ENCODE measurements around the gene CLIC4.
"Not testable (repeated sequence)": the region's sequence is repeated elsewhere in the genome, so short reads cannot be mapped to it uniquely, and the experiment has no call there.

The CLIC4 gene

DNA sequence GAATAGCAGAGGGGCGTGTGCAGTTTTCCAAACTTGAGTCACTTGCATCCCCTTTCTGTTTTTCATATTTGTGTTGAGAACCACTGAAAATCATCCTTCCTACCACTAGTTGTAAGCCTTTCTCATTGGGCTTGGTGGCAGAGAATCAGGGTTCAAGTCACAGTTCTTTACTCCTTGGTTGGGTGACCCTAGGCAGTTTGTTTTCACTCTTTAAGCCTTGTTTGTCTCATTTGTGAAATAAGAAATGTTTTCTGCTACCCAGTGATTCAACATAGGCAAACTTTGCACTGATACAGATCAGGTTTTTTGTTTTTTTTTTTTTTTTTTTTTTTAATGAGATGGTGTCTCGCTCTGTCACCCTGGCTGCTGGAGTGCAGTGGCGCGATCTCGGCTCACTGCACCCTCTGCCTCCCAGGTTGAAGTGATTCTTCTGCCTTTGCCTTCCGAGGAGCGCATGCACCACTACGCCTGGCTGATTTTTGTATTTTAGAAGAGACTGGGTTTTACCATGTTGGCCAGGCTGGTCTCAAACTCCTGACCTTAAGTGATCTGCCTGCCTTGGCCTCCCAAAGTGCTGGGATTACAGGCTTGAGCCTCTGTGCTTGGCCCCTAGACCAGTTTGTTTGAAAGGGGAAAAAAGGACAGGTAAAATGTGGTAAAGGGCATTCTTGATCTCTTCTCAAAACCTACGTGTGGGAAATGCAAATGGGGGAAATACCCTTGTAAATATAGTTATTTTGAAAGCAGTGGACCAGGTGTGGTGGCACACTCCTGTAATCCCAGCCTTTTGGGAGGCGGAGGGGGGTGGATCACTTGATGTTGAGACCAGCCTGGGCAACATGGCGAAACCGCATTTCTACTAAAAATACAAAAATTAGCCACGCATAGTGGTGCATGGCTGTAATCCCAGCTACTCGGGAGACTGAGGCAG lies 3.2 kb downstream of the CLIC4 start:
- DNase-seq: no peak

DNA sequence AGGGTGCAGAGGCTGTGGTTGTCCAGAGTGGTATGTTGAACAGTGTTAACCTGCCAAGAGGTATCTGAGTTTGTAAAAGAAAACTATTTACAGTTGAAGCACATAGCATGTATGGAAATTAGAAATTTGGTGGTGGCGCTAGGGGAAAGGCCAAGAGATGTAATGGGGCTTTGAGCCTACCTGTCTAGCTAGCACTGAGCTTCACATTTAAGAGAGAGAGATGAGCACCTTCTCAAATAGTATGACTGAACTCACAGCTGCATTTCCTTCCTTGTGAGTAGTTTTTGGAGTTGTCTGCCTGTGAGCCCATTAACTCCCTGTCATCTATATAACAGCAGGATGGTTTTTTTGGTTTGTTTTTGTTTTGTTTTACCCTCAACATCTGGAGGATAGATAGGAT lies 4.0 kb downstream of the CLIC4 start:
- no peak for DNase-seq

DNA sequence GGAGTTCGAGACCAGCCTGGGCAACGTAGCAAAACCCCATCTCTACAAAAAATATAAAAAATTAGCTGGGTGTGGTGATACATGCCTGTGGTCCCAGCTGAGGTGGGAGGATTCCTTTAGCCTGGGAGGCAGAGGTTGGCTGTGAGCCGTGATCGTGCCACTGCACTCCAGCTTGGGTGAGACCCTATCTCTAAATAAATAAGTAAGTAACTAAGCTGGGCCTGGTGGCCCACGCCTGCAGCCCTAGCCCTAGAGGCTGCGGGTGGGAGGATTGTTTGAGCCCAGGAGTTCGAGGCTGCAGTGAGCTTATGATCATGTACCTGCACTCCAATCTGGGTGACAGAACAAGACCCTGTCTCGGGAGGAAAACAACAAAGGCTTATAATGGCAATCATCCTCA lies 4.6 kb downstream of the CLIC4 start:
- no peak for DNase-seq

DNA sequence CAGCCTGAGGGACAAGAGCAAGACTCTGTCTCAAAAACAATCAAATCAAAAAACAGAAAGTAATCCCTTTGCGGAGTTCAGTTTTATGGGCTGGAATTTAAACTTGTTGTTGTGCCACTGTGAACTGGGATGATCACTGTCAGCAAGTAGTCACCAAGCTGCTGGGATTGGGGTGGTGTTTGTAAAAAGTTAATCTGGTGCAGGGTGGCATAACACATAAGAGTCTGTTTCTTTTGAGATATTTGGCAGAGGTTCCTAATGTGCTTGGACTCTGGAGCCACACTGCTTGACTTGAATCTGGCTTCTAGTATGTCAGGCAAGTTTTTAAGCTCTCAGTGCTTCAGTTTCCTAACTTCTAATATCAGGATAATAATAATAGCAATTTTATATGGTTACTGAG lies 6.6 kb downstream of the CLIC4 start:
- no peak for DNase-seq

DNA sequence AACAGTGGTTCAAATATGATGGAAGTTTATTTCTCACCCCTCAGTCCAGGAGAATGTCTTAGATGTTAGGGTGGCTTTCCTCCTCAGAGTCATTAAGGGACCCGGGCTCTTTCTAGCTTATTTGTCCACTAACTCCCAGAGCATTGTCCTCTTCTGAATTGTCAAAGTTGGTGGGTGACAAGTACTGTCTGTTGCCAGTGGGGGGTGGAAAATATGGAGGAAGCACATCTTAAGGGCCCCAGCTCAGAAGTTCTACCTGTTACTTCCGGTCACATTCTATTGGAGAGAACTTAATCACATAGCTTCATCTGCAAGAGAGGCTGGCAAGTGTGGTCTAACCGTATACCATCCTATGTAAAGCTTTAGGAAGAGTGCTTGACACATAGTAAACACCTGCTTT lies 7.1 kb downstream of the CLIC4 start:
- DNase-seq: no peak

DNA sequence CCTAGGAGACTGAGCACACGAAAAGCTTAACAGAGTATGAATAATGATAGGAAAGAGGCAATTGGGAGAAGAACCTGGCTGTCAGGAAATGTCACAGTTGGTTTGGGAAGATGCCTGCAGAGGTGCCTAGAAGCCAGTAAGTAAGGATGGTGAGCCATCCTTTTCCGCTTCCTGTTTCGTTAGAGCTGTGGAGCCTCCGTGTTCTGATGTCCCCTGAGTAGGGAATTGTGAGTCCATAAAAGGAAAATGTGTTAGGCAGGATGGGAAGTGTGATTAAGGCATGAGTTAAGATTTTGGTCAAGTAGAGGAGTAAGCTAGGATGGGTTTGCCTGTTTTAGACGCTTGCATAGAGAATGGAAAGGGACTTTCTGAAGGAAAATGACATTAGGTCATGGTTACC lies 9.0 kb downstream of the CLIC4 start:
- DNase-seq: no peak

DNA sequence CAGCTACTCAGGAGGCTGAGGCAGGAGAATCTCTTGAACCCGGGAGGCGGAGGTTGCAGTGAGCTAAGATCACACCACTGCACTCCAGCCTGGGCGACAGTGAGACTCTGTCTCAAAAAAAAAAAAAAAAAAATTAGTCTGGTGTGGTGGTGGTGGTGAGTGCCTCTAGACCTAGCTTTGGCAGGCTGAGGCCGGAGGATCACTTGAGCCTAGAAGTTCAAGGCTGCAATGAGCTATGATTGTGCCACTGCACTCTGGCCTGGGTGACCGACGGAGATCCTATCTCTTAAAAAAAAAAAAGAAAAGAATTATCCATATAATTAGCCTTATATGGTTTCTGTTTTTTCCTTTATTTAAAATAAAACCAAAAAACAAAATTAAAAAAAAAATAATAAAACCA lies 10.1 kb downstream of the CLIC4 start:
- not testable (repeated sequence) for DNase-seq

DNA sequence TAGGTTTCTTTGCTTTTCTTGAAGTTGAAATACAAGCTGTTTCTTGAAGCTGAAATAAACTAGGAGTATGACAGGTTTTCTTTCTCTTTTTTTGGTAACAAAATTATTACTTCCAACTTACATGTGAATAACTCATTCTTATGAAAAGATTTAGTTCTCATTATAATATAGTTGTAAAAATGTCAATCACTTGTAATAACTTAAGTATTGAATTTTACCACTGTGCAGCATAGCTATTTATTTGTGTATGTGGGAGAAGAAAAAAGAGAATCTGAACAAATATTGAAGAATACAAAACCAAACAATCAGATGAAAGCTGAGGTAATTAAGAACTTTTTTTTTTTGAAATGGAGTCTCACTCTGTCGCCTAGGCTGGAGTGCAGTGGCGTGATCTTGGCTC lies 11.1 kb downstream of the CLIC4 start:
- DNase-seq: no peak

DNA sequence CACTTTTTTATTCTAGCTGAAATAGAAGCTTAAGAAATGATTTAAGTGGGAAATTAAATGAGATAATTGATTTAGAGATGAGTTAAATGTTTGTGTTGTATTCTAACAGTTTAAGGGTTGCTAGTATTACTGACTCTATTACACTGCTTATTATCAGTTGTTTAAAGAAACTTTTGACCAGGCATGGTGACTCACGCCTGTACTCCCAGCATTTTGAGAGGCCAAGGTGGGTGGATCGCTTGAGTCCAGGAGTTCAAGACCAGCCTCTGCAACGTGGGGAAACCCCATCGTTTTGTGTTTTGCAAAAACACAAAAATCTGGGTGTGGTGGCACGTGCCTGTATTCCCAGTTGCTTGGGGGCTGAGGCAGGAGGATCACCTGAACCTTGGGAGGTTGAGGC lies 14.2 kb downstream of the CLIC4 start:
- DNase-seq: no peak

DNA sequence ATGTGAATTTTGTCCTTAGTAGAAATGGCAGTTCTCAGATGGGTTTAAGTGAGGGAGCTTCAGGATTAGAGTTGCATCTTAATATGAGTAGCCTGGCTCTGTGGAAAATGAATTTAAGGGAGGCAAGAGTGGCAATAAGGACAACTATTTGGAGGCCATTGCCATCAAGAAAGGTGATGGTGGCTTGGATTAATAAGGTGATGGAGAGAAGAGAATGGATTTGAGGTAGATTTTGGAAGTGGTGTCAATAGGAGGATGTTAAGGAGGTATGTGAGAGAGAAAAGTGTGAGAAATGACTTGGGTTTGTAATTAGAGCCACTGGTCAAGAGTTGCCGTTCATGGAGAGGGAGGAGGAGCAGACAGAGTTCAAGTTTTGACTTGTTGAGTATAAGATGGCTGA lies 16.3 kb downstream of the CLIC4 start:
- DNase-seq: no peak

DNA sequence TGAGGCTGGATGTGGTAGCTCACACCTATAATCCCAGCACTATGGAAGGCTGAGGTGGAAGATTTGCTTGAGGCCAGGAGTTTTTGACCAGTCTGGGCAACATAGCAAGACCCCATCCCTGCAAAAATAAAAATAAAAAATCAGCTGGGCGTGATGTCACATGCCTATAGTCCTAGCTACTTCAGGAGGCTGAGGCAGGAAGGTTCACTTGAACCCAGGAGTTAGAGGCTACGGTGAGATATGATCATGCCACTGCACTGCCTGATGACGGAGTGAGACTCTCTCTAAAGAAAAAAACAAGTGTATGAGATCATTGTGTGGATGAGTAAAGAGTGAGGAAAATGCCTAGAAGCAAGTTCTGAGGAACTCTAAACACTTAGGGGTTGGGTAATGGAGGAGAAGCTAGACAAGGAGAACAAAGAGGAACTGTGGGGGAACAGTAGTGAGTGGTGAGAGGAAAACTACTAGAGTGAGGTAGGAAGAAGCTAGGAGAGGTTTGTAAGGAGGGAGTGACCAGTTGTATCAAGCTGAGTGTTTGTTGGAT lies 17.0 kb downstream of the CLIC4 start:
- DNase-seq: no peak

DNA sequence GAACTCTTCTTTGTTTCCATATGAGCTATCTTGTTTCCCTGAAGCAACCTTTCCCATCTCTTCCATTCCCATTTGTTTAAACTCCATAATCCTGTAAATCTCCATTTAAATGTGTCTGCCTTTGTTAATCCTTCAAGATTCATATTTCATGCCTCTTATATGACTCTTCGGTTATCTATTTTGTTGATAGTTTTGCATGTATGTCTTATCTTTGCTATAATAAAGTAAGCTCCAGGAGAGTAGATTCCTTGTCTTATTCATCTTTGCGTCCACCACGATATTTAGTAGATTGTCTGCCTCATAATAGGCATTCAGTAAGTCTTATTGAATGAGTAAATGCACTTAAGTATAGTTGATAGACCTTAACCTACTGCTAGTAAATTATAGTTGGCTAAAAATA lies 18.4 kb downstream of the CLIC4 start:
- DNase-seq: no peak

DNA sequence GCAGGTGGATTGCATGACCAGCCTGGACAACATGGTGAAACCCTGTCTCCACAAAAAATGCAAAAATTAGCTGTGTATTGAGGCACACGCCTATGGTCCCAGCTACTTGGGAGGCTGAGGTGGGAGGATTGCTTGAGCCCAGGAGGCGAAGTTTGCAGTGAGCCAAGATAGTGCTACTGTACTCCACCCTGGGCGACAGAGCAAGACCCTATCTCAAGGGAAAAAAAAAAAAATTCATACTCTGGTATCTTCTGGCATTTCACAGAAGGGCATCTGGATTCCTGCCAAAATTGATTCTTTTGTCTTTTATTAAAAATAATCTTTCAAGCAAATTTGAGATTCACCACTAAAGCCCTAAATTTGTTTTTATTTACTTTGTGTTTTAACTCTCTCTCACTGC lies 19.2 kb downstream of the CLIC4 start:
- DNase-seq: no peak

DNA sequence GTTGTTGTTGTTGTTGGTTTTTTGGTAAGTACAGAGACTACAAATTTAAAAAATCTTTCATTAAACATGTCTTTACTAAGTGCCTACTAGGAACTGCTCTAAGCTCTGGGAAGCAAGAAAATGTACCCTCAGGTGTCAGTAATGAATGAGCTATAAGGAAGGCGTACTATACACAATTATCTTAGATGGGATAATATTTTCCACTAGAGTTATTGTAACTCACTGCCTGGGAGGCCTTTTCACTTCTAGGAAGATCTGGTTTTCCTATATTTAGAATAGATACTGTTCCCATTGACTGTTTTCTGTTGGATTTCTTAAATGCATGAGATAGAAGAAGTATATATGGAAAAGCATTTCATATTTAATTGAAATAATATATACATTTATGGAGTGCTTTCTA lies 19.6 kb downstream of the CLIC4 start:
- DNase-seq: no peak

DNA sequence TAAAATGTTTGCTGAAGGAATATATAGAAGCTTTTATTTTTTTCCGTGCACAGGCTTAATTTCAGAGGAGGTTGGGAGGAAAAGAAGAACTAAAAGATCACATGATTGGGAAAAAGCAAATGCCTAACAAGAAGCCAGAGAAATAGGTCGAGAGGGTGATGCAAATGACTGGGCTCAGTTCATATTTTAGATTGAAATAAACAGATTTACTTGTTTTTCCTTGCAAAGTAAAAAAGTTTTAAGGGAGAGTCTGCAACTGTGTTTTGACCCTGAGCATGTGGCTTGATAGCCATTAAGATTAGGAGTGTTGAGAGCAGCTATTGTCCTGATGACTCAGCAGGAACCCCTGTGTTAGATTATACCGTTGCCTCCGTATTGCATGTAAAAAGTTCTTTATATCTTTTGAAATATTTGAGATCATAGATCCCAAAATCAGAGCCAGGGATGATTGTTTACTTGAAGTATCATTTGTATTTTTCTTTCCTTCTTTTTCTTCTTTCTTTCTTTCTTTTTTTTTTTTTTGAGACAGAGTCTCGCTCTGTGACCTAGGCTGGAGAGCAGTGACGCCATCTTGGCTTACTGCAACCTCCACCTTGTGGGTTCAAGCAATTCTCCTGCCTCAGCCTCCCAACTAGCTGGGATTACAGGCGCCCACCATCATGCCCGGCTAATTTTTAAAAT lies 20.2 kb downstream of the CLIC4 start:
- DNase-seq: no peak

DNA sequence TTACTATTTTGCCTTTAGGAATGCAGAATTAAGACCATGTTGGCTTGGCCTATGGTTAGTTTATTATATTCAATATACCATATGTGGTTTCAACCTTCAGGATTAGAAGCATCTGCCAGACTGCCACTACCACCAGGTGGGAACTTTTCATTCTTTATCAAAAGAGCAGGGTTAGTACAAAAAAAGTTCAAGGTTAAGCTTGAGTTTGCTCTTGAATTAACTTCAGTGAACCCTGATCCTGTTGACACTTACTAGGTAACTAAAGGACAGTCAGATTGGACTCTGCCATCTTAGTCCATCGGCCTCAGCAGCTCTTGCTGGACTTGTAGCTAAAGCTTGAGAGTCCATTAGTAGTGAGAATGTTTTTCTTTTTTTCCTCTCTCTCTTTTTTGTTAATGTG lies 22.1 kb downstream of the CLIC4 start:
- no peak for DNase-seq

DNA sequence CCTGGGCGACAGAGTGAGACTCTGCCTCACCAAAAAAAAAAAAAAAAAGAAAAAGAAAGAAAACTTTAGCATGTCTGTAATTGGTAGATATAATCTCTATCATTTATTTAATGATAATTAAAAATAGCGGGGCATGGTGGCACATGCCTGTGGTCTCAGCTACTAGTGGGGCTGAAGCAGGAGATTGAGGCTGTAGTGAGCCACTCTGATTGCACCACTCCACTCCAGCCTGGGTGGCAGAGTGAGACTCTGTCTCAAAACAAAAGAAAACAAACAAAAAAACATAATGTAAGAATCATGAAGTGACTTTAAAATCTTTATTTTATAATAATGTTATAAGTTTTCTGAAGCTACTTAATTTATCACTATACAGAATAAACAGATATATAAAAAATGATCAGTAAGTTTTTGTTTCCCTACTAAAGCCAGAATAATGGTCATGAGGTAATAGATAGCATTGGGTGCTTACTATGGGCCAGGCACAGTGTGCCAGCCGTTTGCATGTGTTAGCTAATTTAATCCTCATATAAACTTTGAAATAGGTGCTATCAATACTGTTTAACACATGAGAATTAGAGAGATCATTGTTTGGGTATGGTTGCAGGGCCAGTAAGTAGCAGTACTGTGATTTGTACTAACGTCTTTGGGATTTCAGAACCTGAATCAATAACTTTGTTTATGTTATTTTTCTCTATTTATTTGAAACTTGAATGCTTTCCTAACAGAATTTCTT lies 23.8 kb downstream of the CLIC4 start:
- no peak for DNase-seq

DNA sequence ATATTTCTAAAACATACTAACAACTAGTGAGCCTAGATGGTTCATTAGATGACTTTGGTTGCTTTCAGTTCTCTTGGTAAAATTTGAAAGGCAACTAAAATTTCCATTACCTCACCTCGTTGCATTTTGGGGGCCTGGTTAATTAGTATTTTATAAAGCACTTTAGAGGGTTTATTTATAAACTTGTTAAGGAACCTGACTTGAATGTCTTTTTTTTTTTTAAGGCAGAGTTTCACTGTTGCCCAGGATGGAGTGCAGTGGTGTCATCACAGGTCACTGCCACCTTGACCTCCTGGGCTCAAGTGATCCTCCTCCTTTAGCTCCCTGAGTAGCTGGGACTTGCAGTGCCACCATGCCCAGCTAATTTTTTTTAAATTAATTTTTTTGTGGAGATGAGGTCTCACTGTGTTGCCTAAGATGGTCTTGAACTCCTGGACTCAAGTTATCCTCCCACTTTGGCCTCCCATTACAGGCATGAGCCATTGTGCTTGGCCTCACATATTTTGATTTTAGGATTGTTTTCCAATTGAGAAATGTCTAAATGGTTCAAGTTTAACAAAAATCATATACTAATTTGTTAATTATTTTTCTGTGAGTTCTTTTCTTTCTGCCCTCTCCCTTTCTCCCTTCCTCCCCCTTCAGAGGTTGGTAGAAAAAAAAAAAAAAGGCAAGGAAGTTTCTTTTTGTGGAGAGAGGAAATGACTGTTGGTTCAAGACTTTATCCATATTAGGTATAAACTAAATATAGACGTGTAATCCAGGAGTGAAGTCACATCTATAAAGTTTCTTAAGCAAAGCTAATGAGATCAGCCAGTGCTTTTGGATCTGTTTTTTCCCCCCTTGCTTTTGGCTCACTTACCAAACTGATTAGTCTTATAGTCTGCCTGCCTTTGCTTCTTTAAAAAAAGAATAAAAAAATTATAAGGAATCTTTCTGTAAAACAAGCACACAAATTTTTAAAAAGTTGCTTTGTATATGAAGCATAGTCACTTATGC lies 24.7 kb downstream of the CLIC4 start:
- no peak for DNase-seq

DNA sequence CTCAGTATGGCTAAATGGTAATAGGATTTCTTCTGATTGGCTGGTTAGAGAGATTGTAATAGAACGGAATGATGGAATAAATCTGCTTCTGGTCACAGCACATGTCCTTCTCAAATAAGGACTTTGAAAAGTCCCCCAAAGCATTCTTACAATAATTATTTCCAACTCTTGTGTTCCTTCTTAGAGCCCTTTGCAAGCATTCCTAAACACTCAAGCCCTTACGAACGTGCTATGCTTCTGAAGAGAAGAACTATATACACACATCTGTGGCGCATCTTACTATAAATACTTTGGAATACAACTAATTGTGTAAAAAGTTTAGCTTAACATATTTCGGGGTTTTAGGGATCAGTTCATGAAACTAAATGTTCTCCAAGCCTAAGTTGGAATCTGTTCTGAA lies 25.6 kb downstream of the CLIC4 start:
- DNase-seq: no peak

DNA sequence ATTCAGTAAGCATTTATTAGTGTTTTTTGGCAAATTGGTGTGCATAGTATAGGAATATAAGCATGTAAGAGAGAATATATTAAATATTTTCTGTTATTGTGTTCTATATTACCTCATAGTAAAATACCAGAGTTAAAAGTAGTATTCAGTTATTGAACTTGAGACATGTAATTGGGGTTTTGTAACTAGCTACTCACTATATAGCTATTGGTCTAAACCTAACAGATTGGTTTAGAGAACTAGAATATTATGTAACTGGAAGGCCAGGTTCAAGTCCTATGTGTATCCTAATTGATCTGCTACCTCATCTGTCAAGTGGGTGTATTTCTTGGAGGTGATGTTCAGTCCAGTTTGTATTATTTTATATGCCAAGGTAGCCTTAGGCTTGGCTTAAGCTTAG lies 26.3 kb downstream of the CLIC4 start:
- no peak for DNase-seq

DNA sequence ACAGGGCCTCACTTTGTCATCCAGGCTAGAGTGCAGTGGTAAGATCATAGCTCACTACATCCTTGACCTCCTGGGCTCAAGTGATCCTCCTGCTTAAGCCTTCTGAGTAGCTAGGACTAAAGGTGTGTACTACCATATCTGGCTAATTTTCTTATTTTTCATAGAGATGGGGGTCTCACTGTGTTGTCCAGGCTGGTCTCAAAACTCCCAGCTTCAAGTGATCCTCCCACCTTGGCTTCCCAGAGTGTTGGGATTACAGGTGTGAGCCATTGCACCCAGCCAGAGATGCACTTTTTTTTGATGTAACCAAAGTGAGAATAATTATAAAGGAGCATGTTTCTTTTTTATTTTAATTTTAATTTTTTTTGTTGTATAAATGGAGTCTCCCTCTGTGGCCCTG lies 28.4 kb downstream of the CLIC4 start:
- no peak for DNase-seq

DNA sequence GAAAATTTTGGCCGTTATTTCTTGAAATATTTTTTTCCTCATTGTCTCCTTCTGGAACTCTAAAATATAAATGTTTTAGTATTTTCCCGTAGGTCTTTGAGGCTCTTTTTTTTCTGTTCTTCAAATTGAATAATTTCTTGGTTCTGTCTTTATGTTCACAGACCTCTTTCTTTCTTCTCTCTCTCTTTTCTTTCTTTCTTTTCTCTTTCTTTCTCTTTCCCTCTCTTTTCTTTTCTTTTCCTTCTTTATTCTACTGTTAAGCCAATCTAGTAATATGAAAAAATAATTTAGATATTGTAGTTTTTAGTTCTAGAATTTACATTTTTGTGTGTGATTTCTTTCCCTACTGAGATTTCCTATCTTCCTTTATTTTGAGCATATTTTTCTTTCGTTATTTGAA lies 30.1 kb downstream of the CLIC4 start:
- no peak for DNase-seq
